A549 (cell line): Measurements from ENCODE around the gene ZNF77. TPM values are rescaled to one million over a fixed set of nuclear protein-coding genes. Genes with fewer than 3 reads are reported as not detected.

Experiments
- ATAC-seq, 2 experiments: fragments of 200-7000 bp in 1 of 2; fragments of >200 bp in 1 of 2; cut with Nextera tagmentation in 1 of 2; cut with Tn5 transposase in 1 of 2; 3 replicates each; pipeline versions ENCODE4 v1.8.0 to v1.9.1; 2018 to 2020; ENCODE audit warnings: mild to moderate bottlenecking in 1 of 2, moderate library complexity in 1 of 2
- CTCF ChIA-PET: fragments of 300-600 bp; sonication (Branson Sonifier 250); formaldehyde crosslinking; extraction: SDS; loops from one replicate; lab custom pipeline; 2021; ENCODE audit warnings: antibody characterized with exemption, inconsistent platforms; lab: Yijun Ruan, JAX
- POLR2A ChIA-PET: fragments of 350-600 bp; formaldehyde crosslinking; extraction: SDS; loops from one replicate; lab custom pipeline; 2021; ENCODE audit warnings: antibody characterized with exemption, inconsistent platforms; lab: Yijun Ruan, JAX
- DNase-seq, 2 experiments: peaks; one replicate each; pipeline versions ENCODE4 v3.0.0 to v3.0.0-alpha.2; 2011 to 2016; ENCODE audit warnings: low read depth in 1 of 2, low spot score in 1 of 2
- FAIRE-seq: peaks from 2 replicates; lab custom pipeline; 2011; peaks lifted over from hg19 to GRCh38; lab: Jason Lieb, UNC
- H3K27ac ChIP-seq, 2 experiments: fragments of >200 bp; sonication (Bioruptor Twin); formaldehyde crosslinking; 3 replicates each; pipeline ENCODE4 v1.5.1; 2016 to 2017
- H3K4me1 ChIP-seq: fragments of >200 bp; sonication (Bioruptor Twin); formaldehyde crosslinking; 3 replicates; pipeline ENCODE4 v1.6.1; 2016
- H3K4me2 ChIP-seq: fragments of >200 bp; sonication (Bioruptor Twin); formaldehyde crosslinking; 3 replicates; pipeline ENCODE4 v1.6.1; 2016
- H3K4me3 ChIP-seq: fragments of >200 bp; sonication (Bioruptor Twin); formaldehyde crosslinking; 3 replicates; pipeline ENCODE4 v1.5.1; 2016
- H3K9me3 ChIP-seq: fragments of >200 bp; sonication (Bioruptor Twin); formaldehyde crosslinking; 3 replicates; pipeline ENCODE4 v1.6.1; 2016
- BCL3 ChIP-seq: fragments of >200 bp; sonication (Bioruptor Twin); formaldehyde crosslinking; IDR thresholded peaks from 3 replicates; pipeline ENCODE4 v1.6.1; 2016
- CHD4 ChIP-seq: fragments of 200-600 bp; sonication (generic); IDR thresholded peaks from 2 replicates; pipeline ENCODE4 v1.6.1; 2016; ENCODE audit warnings: antibody characterized with exemption, mild to moderate bottlenecking, borderline replicate concordance
- ELK1 ChIP-seq: fragments of 150-350 bp; IDR thresholded peaks from 2 replicates; pipeline ENCODE4 v1.6.1; 2014; ENCODE audit warnings: low read depth, mild to moderate bottlenecking, low read length
- GATA3 ChIP-seq: IDR thresholded peaks from 2 replicates; pipeline ENCODE4 v1.6.1; 2012; ENCODE audit warnings: borderline replicate concordance
- HES2 ChIP-seq: fragments of >200 bp; sonication (Bioruptor Twin); formaldehyde crosslinking; IDR thresholded peaks from 2 replicates; pipeline ENCODE4 v1.6.1; 2016
- HEYL ChIP-seq: fragments of 250-450 bp; sonication (Bioruptor Pico); IDR thresholded peaks from 2 replicates; pipeline ENCODE4 v1.8.0; 2021; ENCODE audit warnings: mild to moderate bottlenecking, moderate library complexity
- HOXB13 ChIP-seq: fragments of 250-450 bp; sonication (Bioruptor Pico); IDR thresholded peaks from 2 replicates; pipeline ENCODE4 v1.5.0; 2020; ENCODE audit warnings: low read depth, mild to moderate bottlenecking, moderate library complexity
- JUN ChIP-seq, 2 experiments: fragments of >200 bp; sonication (Bioruptor Twin); formaldehyde crosslinking; IDR thresholded peaks; 2 replicates in 1 of 2; 3 replicates in 1 of 2; pipeline ENCODE4 v1.6.1; 2016 to 2017
- KDM5A ChIP-seq: fragments of 200-600 bp; sonication (generic); IDR thresholded peaks from 2 replicates; pipeline ENCODE4 v1.6.1; 2016; ENCODE audit warnings: antibody characterized with exemption, mild to moderate bottlenecking
- MAFK ChIP-seq: fragments of 450-650 bp; IDR thresholded peaks from 2 replicates; pipeline ENCODE4 v1.6.1; 2014; ENCODE audit not compliant: partially characterized antibody
- MAX ChIP-seq: IDR thresholded peaks from 2 replicates; pipeline ENCODE4 v1.6.1; 2012
- PBX3 ChIP-seq: IDR thresholded peaks from 2 replicates; pipeline ENCODE4 v1.6.1; 2012
- PHF8 ChIP-seq: fragments of 200-600 bp; sonication (generic); IDR thresholded peaks from 2 replicates; pipeline ENCODE4 v1.6.1; 2016; ENCODE audit warnings: low read depth, mild to moderate bottlenecking, antibody characterized with exemption, moderate library complexity, borderline replicate concordance
- POLR2A ChIP-seq: IDR thresholded peaks from 2 replicates; pipeline ENCODE4 v1.6.1; 2012; ENCODE audit warnings: mild to moderate bottlenecking, low read length
- RARB ChIP-seq: fragments of 250-450 bp; sonication (Bioruptor Pico); IDR thresholded peaks from 2 replicates; pipeline ENCODE4 v1.8.0; 2021; ENCODE audit warnings: mild to moderate bottlenecking, moderate library complexity
- RFX5 ChIP-seq: fragments of 450-650 bp; IDR thresholded peaks from 2 replicates; pipeline ENCODE4 v1.7.1; 2014; ENCODE audit warnings: antibody characterized with exemption, mild to moderate bottlenecking, moderate library complexity
- ZSCAN20 ChIP-seq: fragments of 250-450 bp; sonication (Bioruptor Pico); IDR thresholded peaks from 2 replicates; pipeline ENCODE4 v1.8.0; 2022; ENCODE audit warnings: mild to moderate bottlenecking, moderate library complexity
- WGBS: methylation state at CpG from one replicate; pipeline ENCODE4 v1.1.6; 2017; ENCODE audit errors: missing lambda C conversion rate; 5-methylcytosine and 5-hydroxymethylcytosine counted together
- polyA plus RNA-seq, 4 experiments: library from polyadenylated mRNA; depleted of rRNA in 3 of 4; stranded (reverse); fragments of >200 nt; fragmentation: RNase III in 1 of 4; extraction: RNeasy Plus Mini Kit Qiagen cat#74134 plus additional on column Dnase treatment in 1 of 4; gene quantifications; 2 replicates in 3 of 4; 3 replicates in 1 of 4; pipeline ENCODE4 v1.2.3, GENCODE V29; 2011 to 2017

Gene ZNF77
- polyA plus RNA-seq, 2 of the 4 experiments (the other 2 are of a cell fraction), result 1.7 to 3.4 TPM

GRCh38 chr19:2950286-2951124, 5.7 kb upstream of the ZNF77 start:
- FAIRE-seq, result no peak
- TF ChIP-seq HOXB13 (CRISPR knock-in tag), result no peak
- peak in 1 of 2 experiments; percentile 74; a peak in 1 of 5 replicates for TF ChIP-seq JUN (IDR thresholded peaks at IDR 0.05)
- TF ChIP-seq MAFK, result peak; percentile 49
- TF ChIP-seq POLR2A, result peak; percentile 71
- TF ChIP-seq RARB (CRISPR knock-in tag), result no peak
- TF ChIP-seq PHF8, result peak; percentile 78; the same call in 1 of the 2 replicates
- peak; percentile 77; the same call in 1 of the 3 replicates for TF ChIP-seq BCL3
- TF ChIP-seq PBX3, result peak; percentile 44; the same call in 1 of the 2 replicates
- peak; percentile 61 for TF ChIP-seq KDM5A
- TF ChIP-seq HES2, result no peak
- peak; percentile 32; the same call in 1 of the 2 replicates for TF ChIP-seq MAX
- peak; percentile 21; the same call in 1 of the 2 replicates for TF ChIP-seq GATA3
- Histone ChIP-seq H3K9me3 (no peaks in the 10 kb centered on the region), H3K4me1 (peaks cover 6% of the 10 kb centered on the region), H3K4me2 (peak overlapping the region; percentile 79), H3K27ac (peak overlapping the region; percentile 88 to 95), H3K4me3 (peak overlapping the region; percentile 78)
- WGBS, result 3% methylated on average over 24 of the region's 53 CpGs
- peak; percentile 98 for ATAC-seq
- ChIA-PET POLR2A (interaction anchor here (0.6 to 2.0 kb wide), 17 partner anchors 16 to 1065 kb away, joined by 3 to 22 read pairs (median 4); partner anchors contain the start of genes ABHD17A, SGTA, TLE2 and TLE6), CTCF (interaction anchor here (0.5 to 4.8 kb wide), 32 partner anchors 9 to 770 kb away, joined by 3 to 76 read pairs (median 4); partner anchors contain the start of genes CELF5, TLE6, ZNF555 and ZNF57)
- DNase-seq, result peak; percentile 98 to 99

GRCh38 chr19:2949939-2950285, 5.1 kb upstream of the ZNF77 start:
- H3K4me3 ChIP-seq, result peak overlapping the region; percentile 78
- FAIRE-seq (no peak), DNase-seq (peak; percentile 44 to 47), ATAC-seq (peak; percentile 9 to 46; a peak in 4 of 6 replicates)
- 2% methylated on average over 11 of the region's 11 CpGs for WGBS
- H3K4me2 ChIP-seq, result peak overlapping the region; percentile 79
- TF ChIP-seq HEYL (CRISPR knock-in tag), result no peak
- no peak for TF ChIP-seq ELK1
- no peak for TF ChIP-seq RFX5
- no peak for TF ChIP-seq JUN (IDR thresholded peaks at IDR 0.05)
- no peak for TF ChIP-seq ZSCAN20 (CRISPR knock-in tag)
- no peak for TF ChIP-seq CHD4
- no peaks in the 10 kb centered on the region for H3K9me3 ChIP-seq
- CTCF ChIA-PET, result interaction anchor here (0.5 to 4.8 kb wide), 26 partner anchors 10 to 770 kb away, joined by 3 to 76 read pairs (median 6); partner anchors contain the start of genes TLE6, ZNF555 and ZNF57
- POLR2A ChIA-PET, result interaction anchor here (0.6 to 2.0 kb wide), 6 partner anchors 63 to 371 kb away, joined by 3 to 22 read pairs (median 4); partner anchors contain the start of gene TLE2
- H3K27ac ChIP-seq, result peak overlapping the region; percentile 88 to 95
- H3K4me1 ChIP-seq, result peaks cover 6% of the 10 kb centered on the region
